Neutrophil (primary cell): ENCODE measurements around the gene PGM1.

Experiments
- H3K27ac ChIP-seq: fragments of 200-600 bp; sonication (generic); 2 replicates; pipeline ENCODE4 v1.5.1; 2016; ENCODE audit warnings: mild to moderate bottlenecking, moderate library complexity
- H3K27me3 ChIP-seq: fragments of 200-600 bp; sonication (generic); 2 replicates; pipeline ENCODE4 v1.6.0; 2016; ENCODE audit warnings: mild to moderate bottlenecking
- H3K36me3 ChIP-seq: fragments of 200-600 bp; sonication (generic); 2 replicates; pipeline ENCODE4 v1.5.1; 2017
- H3K4me1 ChIP-seq, 2 experiments: fragments of 200-600 bp in 1 of 2; sonication (generic) in 1 of 2; 1 replicate in 1 of 2; 2 replicates in 1 of 2; pipeline versions ENCODE4 v1.5.1 to v1.6.1; 2013 to 2016; ENCODE audit warnings: low read depth in 1 of 2, low read length in 1 of 2, mild to moderate bottlenecking in 1 of 2, moderate library complexity in 1 of 2; ENCODE audit not compliant: control insufficient read depth in 1 of 2, insufficient read depth in 1 of 2
- H3K4me3 ChIP-seq, 2 experiments: fragments of 200-600 bp in 1 of 2; sonication (generic) in 1 of 2; 1 replicate in 1 of 2; 2 replicates in 1 of 2; pipeline ENCODE4 v1.5.1; 2013 to 2016; ENCODE audit warnings: low read depth in 1 of 2, low read length in 1 of 2, mild to moderate bottlenecking in 1 of 2, moderate library complexity in 1 of 2
- H3K9me3 ChIP-seq: fragments of 200-600 bp; sonication (generic); 2 replicates; pipeline ENCODE4 v1.5.1; 2016
- CTCF ChIP-seq: fragments of 200-600 bp; sonication (generic); IDR thresholded peaks from 2 replicates; pipeline ENCODE4 v1.5.1; 2016; ENCODE audit warnings: antibody characterized with exemption

The PGM1 gene

GRCh38 chr1:63705078-63705477, 111.9 kb downstream of the PGM1 start:
- no peaks in the 10 kb centered on the region for H3K4me1 ChIP-seq
- no peaks in the 10 kb centered on the region for H3K36me3 ChIP-seq
- peaks cover 22% of the 10 kb centered on the region for H3K27me3 ChIP-seq
- H3K9me3 ChIP-seq = no peaks in the 10 kb centered on the region
- TF ChIP-seq CTCF = no peak
- H3K27ac ChIP-seq = no peak overlapping the region
- H3K4me3 ChIP-seq = no peak overlapping the region

GRCh38 chr1:63709267-63709828, 116.1 kb downstream of the PGM1 start:
- Histone ChIP-seq H3K4me1 (no peaks in the 10 kb centered on the region), H3K9me3 (no peaks in the 10 kb centered on the region), H3K4me3 (no peak overlapping the region), H3K27ac (no peak overlapping the region), H3K27me3 (peaks cover 17% of the 10 kb centered on the region), H3K36me3 (no peaks in the 10 kb centered on the region)
- no peak for TF ChIP-seq CTCF
